Sciatic nerve (tissue), 2 donors: ENCODE data around the gene MOB3A. TPM values are rescaled to one million over a fixed set of nuclear protein-coding genes. Genes with fewer than 3 reads are reported as not detected.

ENCODE experiments used
- ATAC-seq: fragments of 200-7000 bp; cut with Tn5 transposase; one replicate; pipeline ENCODE4 v1.9.1; 2020; ENCODE audit warnings: mild to moderate bottlenecking, moderate library complexity
- DNase-seq: peaks from one replicate; pipeline ENCODE4 v3.0.0-alpha.2; 2020; ENCODE audit warnings: low spot score
- intact Hi-C: fragments of 100-400 bp; cut with DNase I; formaldehyde crosslinking; loops from one replicate; pipeline ENCODE4 v1.14.2; 2022
- total RNA-seq: library from RNA; stranded (reverse); fragmentation: NEBNext Ultra II Directional; extraction: Animal tissue kit (Norgen Biotek cat#: 25700); gene quantifications from one replicate; pipeline ENCODE4 v1.2.1, GENCODE V29; 2021
- donor health status: DM: no; HTN: no; CAD: no.
- donor health status: DM: no; HTN: no; CAD: no.

MOB3A gene
- total RNA-seq, 1 donor from 2014 or later, result 54.0 TPM

GRCh38 chr19:2022289-2022688, 73.8 kb downstream of the MOB3A start:
- DNase-seq (no peak), ATAC-seq (no peak)
- intact Hi-C loops, result no loop called here

GRCh38 chr19:2021453-2022140, 74.5 kb downstream of the MOB3A start:
- intact Hi-C loops, result no loop called here
- DNase-seq (no peak), ATAC-seq (no peak)

Other genes with a start within 250 kb of the MOB3A start
- 34.2 TPM for gene REXO1, start 247.8 kb downstream of the MOB3A start, total RNA-seq
- gene KLF16, start 232.7 kb downstream of the MOB3A start, total RNA-seq, result 20.2 TPM
- gene ABHD17A, start 210.8 kb downstream of the MOB3A start, total RNA-seq, result 78.9 TPM
- 4.3 TPM for gene ADAT3, start 190.9 kb downstream of the MOB3A start, total RNA-seq
- 53.5 TPM for gene SCAMP4, start 190.9 kb downstream of the MOB3A start, total RNA-seq
- gene CSNK1G2, start 155.2 kb downstream of the MOB3A start, total RNA-seq, result 51.6 TPM
- gene BTBD2, start 80.6 kb downstream of the MOB3A start, total RNA-seq, result 65.7 TPM
- gene MKNK2, start 45.1 kb downstream of the MOB3A start, total RNA-seq, result 140 TPM
- 37.8 TPM for gene IZUMO4, start 589 bp upstream of the MOB3A start, total RNA-seq
- gene AP3D1, start 55.2 kb upstream of the MOB3A start, total RNA-seq, result 81.4 TPM
- gene DOT1L, start 67.6 kb upstream of the MOB3A start, total RNA-seq, result 26.3 TPM
- gene PLEKHJ1, start 140.0 kb upstream of the MOB3A start, total RNA-seq, result 34.2 TPM
- gene SF3A2, start 140.5 kb upstream of the MOB3A start, total RNA-seq, result 65.0 TPM
- gene AMH, start 153.0 kb upstream of the MOB3A start, total RNA-seq, result 1.3 TPM
- gene JSRP1, start 160.1 kb upstream of the MOB3A start, total RNA-seq, result not detected
- 0.71 TPM for gene PEAK3, start 185.8 kb upstream of the MOB3A start, total RNA-seq
- gene LINGO3, start 211.8 kb upstream of the MOB3A start, total RNA-seq, result not detected
- gene LSM7, start 232.3 kb upstream of the MOB3A start, total RNA-seq, result 46.9 TPM
- gene SPPL2B, start 232.4 kb upstream of the MOB3A start, total RNA-seq, result 48.0 TPM